Fibroblast of lung (primary cell): ENCODE measurements around the gene NLGN1. TPM values are rescaled to one million over a fixed set of nuclear protein-coding genes. Genes with fewer than 3 reads are reported as not detected.

Experiments
- DNase-seq, 2 donors: peaks; one replicate each; pipeline versions ENCODE4 v3.0.0 to v3.0.0-alpha.2; 2010; ENCODE audit warnings: low read depth in 2 of 2
- H2AFZ ChIP-seq: 2 replicates; pipeline ENCODE4 v1.5.1; 2012; ENCODE audit warnings: low read length, control low read depth, inconsistent platforms
- H3K27ac ChIP-seq: 2 replicates; pipeline ENCODE4 v1.5.1; 2011; ENCODE audit warnings: low read length, control low read depth; ENCODE audit not compliant: insufficient read depth
- H3K27me3 ChIP-seq: 2 replicates; pipeline ENCODE4 v1.5.1; 2011; ENCODE audit warnings: mild to moderate bottlenecking, low read length; ENCODE audit not compliant: control insufficient read depth, insufficient read depth
- H3K36me3 ChIP-seq: 2 replicates; pipeline ENCODE4 v1.5.1; 2011; ENCODE audit warnings: low read length; ENCODE audit not compliant: control insufficient read depth, insufficient read depth
- H3K4me1 ChIP-seq: 2 replicates; pipeline ENCODE4 v1.5.1; 2011; ENCODE audit warnings: low read length; ENCODE audit not compliant: control insufficient read depth, insufficient read depth; ENCODE audit errors: extremely low read depth
- H3K4me2 ChIP-seq: 2 replicates; pipeline ENCODE4 v1.5.1; 2011; ENCODE audit warnings: low read length, control low read depth; ENCODE audit not compliant: insufficient read depth; ENCODE audit errors: extremely low read depth
- H3K4me3 ChIP-seq, 4 experiments: fragments of 200-600 bp in 1 of 4; sonication (generic) in 1 of 4; replicated peaks in 1 of 4; 2 replicates each; pipeline ENCODE4 v1.5.1; 2011 to 2016; ENCODE audit warnings: low read length in 4 of 4, low read depth in 3 of 4, mild to moderate bottlenecking in 3 of 4, control low read depth in 2 of 4, inconsistent platforms in 1 of 4, mixed read lengths in 1 of 4; ENCODE audit not compliant: insufficient read depth in 1 of 4; ENCODE audit errors: control extremely low read depth in 1 of 4
- H3K79me2 ChIP-seq: 2 replicates; pipeline ENCODE4 v1.5.1; 2012; ENCODE audit warnings: mild to moderate bottlenecking, low read length, inconsistent platforms; ENCODE audit not compliant: control insufficient read depth, insufficient read depth
- H3K9ac ChIP-seq: 2 replicates; pipeline ENCODE4 v1.5.1; 2011; ENCODE audit warnings: mild to moderate bottlenecking, low read length, control low read depth; ENCODE audit not compliant: insufficient read depth
- H3K9me3 ChIP-seq: 2 replicates; pipeline ENCODE4 v1.5.1; 2012; ENCODE audit warnings: low read depth, low read length; ENCODE audit not compliant: control insufficient read depth, insufficient read depth
- H4K20me1 ChIP-seq: 2 replicates; pipeline ENCODE4 v1.5.1; 2011; ENCODE audit warnings: low read length; ENCODE audit not compliant: control insufficient read depth, insufficient read depth; ENCODE audit errors: extremely low read depth
- EZH2 ChIP-seq: IDR thresholded peaks from 2 replicates; pipeline ENCODE4 v1.5.1; 2012; ENCODE audit warnings: low read length, control low read depth, mild to moderate bottlenecking; ENCODE audit errors: missing control alignments
- polyA plus RNA-seq, 2 donors: library from polyadenylated mRNA; depleted of rRNA in 1 of 2; stranded (reverse) in 1 of 2; unstranded in 1 of 2; fragments of >200 nt; gene quantifications; 2 replicates each; pipeline ENCODE4 v1.2.1, GENCODE V29; 2011 to 2012; ENCODE audit warnings: missing spikeins in 1 of 2
- total RNA-seq: library from RNA; depleted of rRNA; stranded (reverse); fragments of >200 nt; gene quantifications from 2 replicates; pipeline ENCODE4 v1.2.1, GENCODE V29; 2014
- TF ChIP-seq, protein P1 (sequence below), 2 donors: IDR thresholded peaks in 1 of 2; conservative IDR thresholded peaks in 1 of 2; 1 replicate in 1 of 2; 2 replicates in 1 of 2; pipeline ENCODE4 v1.5.1; 2011 to 2012; ENCODE audit warnings: low read length in 2 of 2, control low read depth in 1 of 2, inconsistent platforms in 1 of 2, low read depth in 1 of 2, mild to moderate bottlenecking in 1 of 2

The NLGN1 gene
- total and polyA plus RNA-seq, 2 donors (not counting 1 experiment from before 2014, with no cell fraction given) = 0.61 to 2.1 TPM

DNA sequence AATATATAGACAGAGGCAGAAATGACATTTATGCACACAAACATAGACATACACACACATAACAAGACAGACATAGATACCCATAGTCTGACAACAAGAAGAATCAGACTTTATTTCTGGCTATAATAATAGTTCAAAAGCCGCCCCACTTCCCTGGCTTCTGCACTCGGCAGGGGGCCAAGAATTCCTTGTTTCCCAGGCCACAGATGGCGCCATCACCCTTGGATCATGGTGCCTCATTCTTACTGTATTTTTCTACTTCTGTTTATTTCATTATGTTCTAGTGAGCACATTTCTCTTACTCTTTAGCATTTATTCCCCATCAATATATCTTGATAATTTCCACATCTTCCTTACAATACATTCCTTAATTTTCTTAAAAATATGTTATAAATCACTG, 387.5 kb downstream of the NLGN1 start:
- H3K9me3 ChIP-seq = no peaks in the 10 kb centered on the region
- no peak overlapping the region for H3K4me2 ChIP-seq
- peak in 1 of 2 donors; percentile 4 for DNase-seq
- H2AFZ ChIP-seq = no peak overlapping the region
- no peaks in the 10 kb centered on the region for H3K4me1 ChIP-seq
- H3K27ac ChIP-seq = no peak overlapping the region
- no peak for TF ChIP-seq EZH2
- TF ChIP-seq, protein P1, sequence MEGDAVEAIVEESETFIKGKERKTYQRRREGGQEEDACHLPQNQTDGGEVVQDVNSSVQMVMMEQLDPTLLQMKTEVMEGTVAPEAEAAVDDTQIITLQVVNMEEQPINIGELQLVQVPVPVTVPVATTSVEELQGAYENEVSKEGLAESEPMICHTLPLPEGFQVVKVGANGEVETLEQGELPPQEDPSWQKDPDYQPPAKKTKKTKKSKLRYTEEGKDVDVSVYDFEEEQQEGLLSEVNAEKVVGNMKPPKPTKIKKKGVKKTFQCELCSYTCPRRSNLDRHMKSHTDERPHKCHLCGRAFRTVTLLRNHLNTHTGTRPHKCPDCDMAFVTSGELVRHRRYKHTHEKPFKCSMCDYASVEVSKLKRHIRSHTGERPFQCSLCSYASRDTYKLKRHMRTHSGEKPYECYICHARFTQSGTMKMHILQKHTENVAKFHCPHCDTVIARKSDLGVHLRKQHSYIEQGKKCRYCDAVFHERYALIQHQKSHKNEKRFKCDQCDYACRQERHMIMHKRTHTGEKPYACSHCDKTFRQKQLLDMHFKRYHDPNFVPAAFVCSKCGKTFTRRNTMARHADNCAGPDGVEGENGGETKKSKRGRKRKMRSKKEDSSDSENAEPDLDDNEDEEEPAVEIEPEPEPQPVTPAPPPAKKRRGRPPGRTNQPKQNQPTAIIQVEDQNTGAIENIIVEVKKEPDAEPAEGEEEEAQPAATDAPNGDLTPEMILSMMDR (conservative IDR thresholded peaks at IDR 0.05 in 1 of 2, IDR thresholded peaks at IDR 0.05 in 1 of 2; ENCODE audit: low read depth in 1 of 2, low read length in 2 of 2) = no peak
- no peaks in the 10 kb centered on the region for H4K20me1 ChIP-seq
- no peaks in the 10 kb centered on the region for H3K36me3 ChIP-seq
- H3K4me3 ChIP-seq = no peak overlapping the region
- H3K27me3 ChIP-seq = no peaks in the 10 kb centered on the region
- H3K79me2 ChIP-seq = no peaks in the 10 kb centered on the region
- no peak overlapping the region for H3K9ac ChIP-seq

DNA sequence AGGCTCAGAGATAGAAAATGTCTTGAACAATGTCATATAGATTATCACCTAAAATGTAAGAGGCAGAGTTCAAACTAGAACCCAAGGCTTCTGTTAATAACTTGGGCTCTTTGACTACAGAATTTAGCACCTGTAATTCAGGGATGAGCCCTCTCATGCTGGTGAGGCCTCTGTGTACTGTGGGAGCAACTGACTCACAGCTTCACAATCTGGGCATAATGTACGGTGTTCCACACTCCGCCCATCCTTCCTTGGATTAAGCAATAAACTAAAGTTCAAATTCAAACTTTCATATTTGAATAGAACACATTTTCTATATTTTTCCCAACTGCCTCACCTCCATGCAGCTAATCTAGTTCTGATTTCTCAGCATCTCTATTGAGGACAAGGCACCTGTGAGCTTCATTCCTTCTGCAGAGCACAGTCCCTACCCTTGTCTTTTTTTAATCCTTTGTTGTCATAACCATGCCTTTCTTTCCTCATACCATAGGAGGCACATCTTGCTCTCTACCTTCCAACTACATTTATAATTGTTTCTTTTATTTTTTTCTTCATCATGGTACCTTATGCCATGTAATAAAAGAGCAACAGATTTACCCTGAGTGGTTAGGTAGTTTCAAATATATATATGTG, 392.1 kb downstream of the NLGN1 start:
- no peak overlapping the region for H3K27ac ChIP-seq
- no peaks in the 10 kb centered on the region for H3K36me3 ChIP-seq
- DNase-seq = peak; percentile 6 to 29
- H3K4me2 ChIP-seq = no peak overlapping the region
- H3K27me3 ChIP-seq = no peaks in the 10 kb centered on the region
- no peak overlapping the region for H2AFZ ChIP-seq
- TF ChIP-seq, protein P1 (conservative IDR thresholded peaks at IDR 0.05 in 1 of 2, IDR thresholded peaks at IDR 0.05 in 1 of 2; ENCODE audit: low read depth in 1 of 2, low read length in 2 of 2) = no peak
- no peak for TF ChIP-seq EZH2
- H3K9me3 ChIP-seq = no peaks in the 10 kb centered on the region
- no peaks in the 10 kb centered on the region for H4K20me1 ChIP-seq
- H3K9ac ChIP-seq = no peak overlapping the region
- H3K4me3 ChIP-seq = no peak overlapping the region
- no peaks in the 10 kb centered on the region for H3K79me2 ChIP-seq
- no peaks in the 10 kb centered on the region for H3K4me1 ChIP-seq

DNA sequence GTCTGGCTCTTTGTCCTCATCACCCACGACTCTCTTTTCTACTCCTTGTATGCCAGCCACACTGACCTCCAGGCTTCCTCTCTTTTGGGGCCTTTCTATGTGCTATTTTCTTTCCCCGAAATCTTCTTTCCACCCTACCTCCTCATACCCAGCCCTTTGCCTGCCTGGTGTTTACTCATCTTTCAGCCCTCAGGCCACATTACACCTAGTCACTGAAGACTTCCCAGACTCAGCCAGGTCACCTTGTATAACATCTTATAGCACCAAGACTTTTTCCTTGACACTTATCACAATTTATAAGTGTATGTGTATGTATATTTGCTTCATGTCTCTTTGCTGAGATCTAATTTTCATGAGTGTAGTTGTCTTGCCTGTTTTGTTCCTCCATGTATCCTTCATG, 396.4 kb downstream of the NLGN1 start:
- no peaks in the 10 kb centered on the region for H4K20me1 ChIP-seq
- no peak for DNase-seq
- no peak overlapping the region for H3K9ac ChIP-seq
- no peak overlapping the region for H3K4me3 ChIP-seq
- H3K4me2 ChIP-seq = no peak overlapping the region
- no peaks in the 10 kb centered on the region for H3K36me3 ChIP-seq
- no peaks in the 10 kb centered on the region for H3K4me1 ChIP-seq
- no peak overlapping the region for H2AFZ ChIP-seq
- no peaks in the 10 kb centered on the region for H3K9me3 ChIP-seq
- H3K27me3 ChIP-seq = no peaks in the 10 kb centered on the region
- no peak for TF ChIP-seq EZH2
- TF ChIP-seq, protein P1 (conservative IDR thresholded peaks at IDR 0.05 in 1 of 2, IDR thresholded peaks at IDR 0.05 in 1 of 2; ENCODE audit: low read depth in 1 of 2, low read length in 2 of 2) = no peak
- no peaks in the 10 kb centered on the region for H3K79me2 ChIP-seq
- no peak overlapping the region for H3K27ac ChIP-seq
